GM19467 (cell line): ENCODE measurements around the gene C6orf163.
"Not testable (repeated sequence)": the region's sequence is repeated elsewhere in the genome, so short reads cannot be mapped to it uniquely, and the experiment has no call there.

ENCODE experiments used
- ATAC-seq: cut with Tn5 transposase; IDR thresholded peaks from one replicate; pipeline ENCODE4 v1.9.1; 2021; ENCODE audit warnings: mild to moderate bottlenecking, moderate library complexity; ENCODE audit not compliant: unreplicated experiment

The C6orf163 gene

GRCh38 chr6:87344731-87345130 is at the start of gene C6orf163:
C6orf163 (plus strand) TSS chr6:87344813; CDS start chr6:87345100, 287 bp downstream.
- no peak for ATAC-seq

- no peak for ATAC-seq
These were observed 47.5 kb upstream of the C6orf163 start for GRCh38 chr6:87297119-87297518.

GRCh38 chr6:87301277-87301676 is 43.3 kb upstream of the C6orf163 start:
- ATAC-seq = not testable (repeated sequence)

GRCh38 chr6:87308970-87309369 is 35.6 kb upstream of the C6orf163 start:
- ATAC-seq = no peak

GRCh38 chr6:87312860-87313259 is 31.8 kb upstream of the C6orf163 start:
- no peak for ATAC-seq

GRCh38 chr6:87315071-87315470 is 29.5 kb upstream of the C6orf163 start:
- ATAC-seq = no peak

GRCh38 chr6:87319271-87319987 is 25.2 kb upstream of the C6orf163 start:
- no peak for ATAC-seq

GRCh38 chr6:87322304-87323212 is 22.1 kb upstream of the C6orf163 start, which contains the start of gene SMIM8:
SMIM8 (plus strand) TSS chr6:87322588; CDS start chr6:87337032, 14,444 bp downstream.
- peak; percentile 99 for ATAC-seq

GRCh38 chr6:87323880-87324279 is 20.7 kb upstream of the C6orf163 start:
- not testable (repeated sequence) for ATAC-seq

- ATAC-seq = no peak
These were observed 13.7 kb upstream of the C6orf163 start for GRCh38 chr6:87330961-87331360.

- ATAC-seq = no peak
These were observed 11.6 kb upstream of the C6orf163 start for GRCh38 chr6:87333033-87333432.

- ATAC-seq = no peak
These were observed 10.9 kb upstream of the C6orf163 start for GRCh38 chr6:87333591-87334181.

- ATAC-seq = no peak
These were observed 9.9 kb upstream of the C6orf163 start for GRCh38 chr6:87334683-87335082.

- ATAC-seq = no peak
These were observed 8.2 kb upstream of the C6orf163 start for GRCh38 chr6:87336367-87336766.

- no peak for ATAC-seq
These were observed 4.4 kb upstream of the C6orf163 start for GRCh38 chr6:87340230-87340629.

GRCh38 chr6:87341158-87341557 is 3.5 kb upstream of the C6orf163 start:
- ATAC-seq = no peak

GRCh38 chr6:87341899-87342298 is 2.7 kb upstream of the C6orf163 start:
- peak; percentile 88 for ATAC-seq

- ATAC-seq = no peak
These were observed 1.8 kb upstream of the C6orf163 start for GRCh38 chr6:87342829-87343228.

- ATAC-seq = no peak
These were observed 2.1 kb downstream of the C6orf163 start for GRCh38 chr6:87346700-87347099.

- ATAC-seq = no peak
These were observed 5.3 kb downstream of the C6orf163 start for GRCh38 chr6:87349896-87350295.

- no peak for ATAC-seq
These were observed 5.9 kb downstream of the C6orf163 start for GRCh38 chr6:87350516-87350915.
